Measurements from ENCODE around the gene DCLK3. TPM values are rescaled to one million over a fixed set of nuclear protein-coding genes. Genes with fewer than 3 reads are reported as not detected.

The DCLK3 gene
- total and polyA plus RNA-seq, 2 donors (not counting 1 experiment from before 2014, with no cell fraction given): not detected

- DNase-seq: no peak
- Mint-ChIP-seq H3K9me3 (ENCODE audit: insufficient read depth) (no peaks in the 10 kb centered on the region), H3K27me3 (peaks cover 10% of the 10 kb centered on the region), H3K4me1 (no peaks in the 10 kb centered on the region), H3K27ac (no peak overlapping the region), H3K4me3 (no peak overlapping the region)
- Histone ChIP-seq H4K20me1 (ENCODE audit: control insufficient read depth, insufficient read depth, low read length, poor library complexity, severe bottlenecking) (no peaks in the 10 kb centered on the region), H3K79me2 (ENCODE audit: control insufficient read depth, insufficient read depth, low read length) (no peaks in the 10 kb centered on the region), H2AFZ (ENCODE audit: insufficient read depth, low read depth, low read length, poor library complexity, severe bottlenecking) (no peak overlapping the region), H3K9ac (ENCODE audit: low read length) (no peak overlapping the region), H3K27ac (ENCODE audit: low read length in 2 of 2) (no peak overlapping the region), H3K4me2 (replicated peaks; ENCODE audit: low read depth, low read length, poor library complexity, severe bottlenecking) (no peak overlapping the region), H3K36me3 (replicated peaks in 1 of 2; ENCODE audit: control extremely low read depth in 1 of 2, control insufficient read depth in 1 of 2, extremely low read depth in 1 of 2, insufficient read depth in 2 of 2, low read length in 1 of 2) (no peaks in the 10 kb centered on the region), H3K9me3 (ENCODE audit: control extremely low read depth in 1 of 3, control insufficient read depth in 2 of 3, insufficient read depth in 1 of 3, low read length in 2 of 3) (no peaks in the 10 kb centered on the region), H3K4me1 (ENCODE audit: control insufficient read depth in 2 of 2, insufficient read depth in 2 of 2, low read length in 2 of 2) (no peaks in the 10 kb centered on the region), H3K27me3 (replicated peaks in 1 of 4; ENCODE audit: control extremely low read depth in 1 of 4, control insufficient read depth in 3 of 4, insufficient read depth in 4 of 4, low read length in 3 of 4) (peaks cover 0 to 5% (median 0%) of the 10 kb centered on the region in 4 experiments), H3K4me3 (ENCODE audit: control extremely low read depth in 1 of 5, extremely low read depth in 1 of 5, insufficient read depth in 1 of 5, low read depth in 2 of 5, low read length in 4 of 5) (no peak overlapping the region)
- no peak for ATAC-seq (ENCODE audit: low read depth)
- intact Hi-C loops (cut with micrococcal nuclease): no loop called here
- ChIA-PET POLR2A (no interaction called here), CTCF (no interaction called here)
- TF ChIP-seq EZH2 (IDR thresholded peaks at IDR 0.05; ENCODE audit: borderline replicate concordance, insufficient read depth, low read depth, low read length, poor library complexity, severe bottlenecking) (no peak), CTCF (IDR thresholded peaks at IDR 0.05) (no peak)
- 93% methylated on average over 3 of the region's 8 CpGs for WGBS (ENCODE audit: insufficient coverage)
Measured at GRCh38 chr3:36705015-36705414, 59.3 kb downstream of the DCLK3 start.

DNA sequence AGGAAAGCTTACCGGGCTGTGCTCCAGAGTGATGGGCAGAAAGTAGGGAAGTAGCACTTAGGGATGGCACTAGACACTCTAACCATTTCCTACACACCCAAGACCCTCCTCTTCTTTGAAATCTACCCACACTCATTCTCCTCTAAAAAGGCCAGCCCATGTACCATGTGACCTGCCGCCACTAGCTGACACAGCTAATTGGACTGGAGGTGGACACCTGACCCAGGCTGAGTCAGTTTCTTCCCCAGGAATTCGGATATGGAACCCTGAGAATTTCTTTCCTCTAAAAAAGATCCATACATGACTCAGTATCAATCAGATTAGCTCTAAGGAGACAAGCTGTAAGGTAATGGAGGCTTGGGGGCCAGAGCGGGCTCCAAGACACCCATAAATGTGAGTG lies 60.1 kb downstream of the DCLK3 start:
- Mint-ChIP-seq H3K4me3 (no peak overlapping the region), H3K27ac (no peak overlapping the region), H3K9me3 (ENCODE audit: insufficient read depth) (no peaks in the 10 kb centered on the region), H3K27me3 (peaks cover 10% of the 10 kb centered on the region), H3K4me1 (no peaks in the 10 kb centered on the region)
- Histone ChIP-seq H2AFZ (ENCODE audit: insufficient read depth, low read depth, low read length, poor library complexity, severe bottlenecking) (no peak overlapping the region), H3K36me3 (replicated peaks in 1 of 2; ENCODE audit: control extremely low read depth in 1 of 2, control insufficient read depth in 1 of 2, extremely low read depth in 1 of 2, insufficient read depth in 2 of 2, low read length in 1 of 2) (no peaks in the 10 kb centered on the region), H3K27me3 (replicated peaks in 1 of 4; ENCODE audit: control extremely low read depth in 1 of 4, control insufficient read depth in 3 of 4, insufficient read depth in 4 of 4, low read length in 3 of 4) (peaks cover 0 to 5% (median 0%) of the 10 kb centered on the region in 4 experiments), H3K79me2 (ENCODE audit: control insufficient read depth, insufficient read depth, low read length) (no peaks in the 10 kb centered on the region), H3K4me2 (replicated peaks; ENCODE audit: low read depth, low read length, poor library complexity, severe bottlenecking) (no peak overlapping the region), H4K20me1 (ENCODE audit: control insufficient read depth, insufficient read depth, low read length, poor library complexity, severe bottlenecking) (no peaks in the 10 kb centered on the region), H3K27ac (ENCODE audit: low read length in 2 of 2) (no peak overlapping the region), H3K9ac (ENCODE audit: low read length) (no peak overlapping the region), H3K9me3 (ENCODE audit: control extremely low read depth in 1 of 3, control insufficient read depth in 2 of 3, insufficient read depth in 1 of 3, low read length in 2 of 3) (no peaks in the 10 kb centered on the region), H3K4me3 (ENCODE audit: control extremely low read depth in 1 of 5, extremely low read depth in 1 of 5, insufficient read depth in 1 of 5, low read depth in 2 of 5, low read length in 4 of 5) (no peak overlapping the region), H3K4me1 (ENCODE audit: control insufficient read depth in 2 of 2, insufficient read depth in 2 of 2, low read length in 2 of 2) (no peaks in the 10 kb centered on the region)
- intact Hi-C loops (cut with micrococcal nuclease): no loop called here
- no peak for ATAC-seq (ENCODE audit: low read depth)
- TF ChIP-seq EZH2 (IDR thresholded peaks at IDR 0.05; ENCODE audit: borderline replicate concordance, insufficient read depth, low read depth, low read length, poor library complexity, severe bottlenecking): no peak
- TF ChIP-seq CTCF (IDR thresholded peaks at IDR 0.05): no peak
- DNase-seq: no peak
- ChIA-PET CTCF (interaction anchor here (0.7 kb wide), 1 partner anchor 1594 kb away, joined by 3 read pairs; no protein-coding TSS in a partner anchor), POLR2A (no interaction called here)
- WGBS (ENCODE audit: insufficient coverage): 100% methylated on average over 1 of the region's 4 CpGs

Data from B cell (primary cell).